Prostate gland (tissue), 2 donors: ENCODE data around the gene MRPL58.
A peak's percentile ranks its signal among the peaks of the same experiment; 100 is the strongest.

Experiments
- POLR2A ChIP-seq: fragments of 450-650 bp; IDR thresholded peaks from one replicate; pipeline ENCODE4 v1.6.1; 2016; ENCODE audit warnings: antibody characterized with exemption, mild to moderate bottlenecking
- POLR2AphosphoS5 ChIP-seq: sonication (generic); formaldehyde crosslinking; IDR thresholded peaks from one replicate; pipeline ENCODE4 v1.6.1; 2017; ENCODE audit warnings: antibody characterized with exemption
- TF ChIP-seq, protein P1 (sequence below), 4 experiments: fragments of 200-600 bp in 2 of 4; fragments of 450-650 bp in 2 of 4; sonication (generic) in 2 of 4; IDR thresholded peaks; 1 replicate in 3 of 4; 2 replicates in 1 of 4; pipeline ENCODE4 v1.5.1; 2016 to 2019; ENCODE audit warnings: antibody characterized with exemption in 4 of 4, mild to moderate bottlenecking in 2 of 4, moderate library complexity in 2 of 4

DNA sequence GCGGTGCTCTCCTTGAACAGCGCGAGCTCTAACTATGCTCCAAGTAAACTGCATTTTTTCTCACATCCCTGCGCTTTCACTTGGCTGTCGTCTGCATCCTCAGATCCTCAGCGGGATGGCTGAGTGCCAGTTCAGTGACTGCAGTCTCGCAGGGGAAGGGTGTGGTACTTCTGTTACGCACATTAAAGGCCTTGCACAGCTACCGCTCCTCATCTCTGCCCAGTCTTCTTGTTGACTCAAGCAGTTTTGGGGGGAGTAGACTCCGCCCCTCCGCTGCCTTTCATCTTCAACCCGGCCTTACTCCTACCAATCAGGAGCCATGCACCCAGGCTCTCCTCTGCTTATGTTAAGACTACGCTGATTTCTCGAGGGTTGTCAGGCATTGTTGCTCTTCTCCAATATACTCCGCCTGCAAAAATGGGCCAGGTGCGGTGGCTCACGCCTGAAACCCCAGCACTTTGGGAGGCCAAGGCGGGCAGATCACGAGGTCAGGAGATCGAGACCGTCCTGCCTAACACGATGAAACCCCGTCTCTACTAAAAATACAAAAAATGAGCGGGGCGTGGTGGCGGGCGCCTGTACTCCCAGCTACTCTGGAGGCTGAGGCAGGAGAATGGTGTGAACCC lies 24.3 kb downstream of the MRPL58 start:
- TF ChIP-seq, protein P1, sequence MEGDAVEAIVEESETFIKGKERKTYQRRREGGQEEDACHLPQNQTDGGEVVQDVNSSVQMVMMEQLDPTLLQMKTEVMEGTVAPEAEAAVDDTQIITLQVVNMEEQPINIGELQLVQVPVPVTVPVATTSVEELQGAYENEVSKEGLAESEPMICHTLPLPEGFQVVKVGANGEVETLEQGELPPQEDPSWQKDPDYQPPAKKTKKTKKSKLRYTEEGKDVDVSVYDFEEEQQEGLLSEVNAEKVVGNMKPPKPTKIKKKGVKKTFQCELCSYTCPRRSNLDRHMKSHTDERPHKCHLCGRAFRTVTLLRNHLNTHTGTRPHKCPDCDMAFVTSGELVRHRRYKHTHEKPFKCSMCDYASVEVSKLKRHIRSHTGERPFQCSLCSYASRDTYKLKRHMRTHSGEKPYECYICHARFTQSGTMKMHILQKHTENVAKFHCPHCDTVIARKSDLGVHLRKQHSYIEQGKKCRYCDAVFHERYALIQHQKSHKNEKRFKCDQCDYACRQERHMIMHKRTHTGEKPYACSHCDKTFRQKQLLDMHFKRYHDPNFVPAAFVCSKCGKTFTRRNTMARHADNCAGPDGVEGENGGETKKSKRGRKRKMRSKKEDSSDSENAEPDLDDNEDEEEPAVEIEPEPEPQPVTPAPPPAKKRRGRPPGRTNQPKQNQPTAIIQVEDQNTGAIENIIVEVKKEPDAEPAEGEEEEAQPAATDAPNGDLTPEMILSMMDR (IDR thresholded peaks at IDR 0.05) = peak in 1 of 4 experiments; percentile 13
- peak; percentile 11 for TF ChIP-seq POLR2A
- peak; percentile 72 for TF ChIP-seq POLR2AphosphoS5
